NCI-H1436 treated with DMSO at 0.1 percent for 48 hours (cell line): ENCODE measurements around the gene CLCN7.

Experiments
- DNase-seq: peaks from one replicate; lab custom pipeline; 2025; lab: John Stamatoyannopoulos, UW

Gene CLCN7

GRCh38 chr16:1502092-1503004, 27.5 kb upstream of the CLCN7 start:
- no peak for DNase-seq

DNA sequence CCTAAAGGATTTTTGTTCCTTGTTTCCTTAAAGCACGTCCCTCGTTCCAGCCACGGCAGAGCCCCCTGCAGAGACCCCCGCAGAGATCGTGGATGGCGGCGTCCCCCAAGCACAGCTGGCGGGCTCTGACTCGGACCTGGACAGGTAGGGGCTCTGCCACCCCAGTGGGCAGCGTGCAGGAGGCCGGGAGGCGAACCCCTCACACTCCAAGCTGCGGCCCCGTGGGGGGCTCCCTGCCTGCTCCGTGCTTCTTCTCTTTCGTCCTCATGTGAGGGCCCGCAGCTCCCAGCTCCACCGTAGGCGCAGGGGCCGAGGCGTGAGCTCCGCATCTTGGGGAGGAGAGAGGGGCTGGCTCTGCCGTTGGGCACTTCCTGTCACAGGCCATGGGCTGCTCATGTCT, 26.8 kb upstream of the CLCN7 start:
- DNase-seq = no peak

- DNase-seq = no peak
Measured at GRCh38 chr16:1500465-1501150, 25.8 kb upstream of the CLCN7 start.

DNA sequence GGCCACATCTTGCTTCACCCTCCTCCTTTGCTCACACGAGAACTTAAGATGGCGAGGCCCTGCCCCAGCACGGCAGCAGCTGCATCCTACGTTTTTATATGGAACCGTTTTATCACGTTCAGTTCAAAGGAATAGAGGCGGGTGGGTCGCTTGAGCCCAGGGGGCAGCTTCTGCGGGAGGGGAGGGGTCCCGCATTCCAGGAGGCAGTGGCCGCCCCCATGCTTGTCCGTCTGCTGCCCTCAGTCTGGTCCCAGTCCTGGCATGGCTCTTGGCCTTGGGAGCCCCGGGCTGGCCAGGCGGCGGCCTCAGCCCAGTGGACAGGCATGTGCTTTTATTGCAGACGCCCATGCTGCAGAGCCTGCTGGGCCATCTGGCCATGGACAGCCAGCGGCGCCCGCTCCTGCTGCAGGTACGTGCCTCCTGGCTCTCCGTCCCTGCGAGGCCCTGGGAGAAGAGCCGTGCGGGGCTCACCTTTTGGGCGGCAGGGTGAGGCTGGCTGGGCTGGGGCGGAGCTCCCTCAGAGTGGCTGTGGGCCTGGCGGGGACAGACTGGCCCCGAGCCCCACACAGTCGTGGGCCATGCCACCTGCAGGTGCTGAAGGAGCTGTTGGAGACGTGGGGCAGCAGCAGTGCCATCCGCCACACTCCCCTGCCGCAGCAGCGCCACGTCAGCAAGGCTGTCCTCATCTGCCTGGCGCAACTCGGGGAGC, 25.1 kb upstream of the CLCN7 start:
- no peak for DNase-seq

DNA sequence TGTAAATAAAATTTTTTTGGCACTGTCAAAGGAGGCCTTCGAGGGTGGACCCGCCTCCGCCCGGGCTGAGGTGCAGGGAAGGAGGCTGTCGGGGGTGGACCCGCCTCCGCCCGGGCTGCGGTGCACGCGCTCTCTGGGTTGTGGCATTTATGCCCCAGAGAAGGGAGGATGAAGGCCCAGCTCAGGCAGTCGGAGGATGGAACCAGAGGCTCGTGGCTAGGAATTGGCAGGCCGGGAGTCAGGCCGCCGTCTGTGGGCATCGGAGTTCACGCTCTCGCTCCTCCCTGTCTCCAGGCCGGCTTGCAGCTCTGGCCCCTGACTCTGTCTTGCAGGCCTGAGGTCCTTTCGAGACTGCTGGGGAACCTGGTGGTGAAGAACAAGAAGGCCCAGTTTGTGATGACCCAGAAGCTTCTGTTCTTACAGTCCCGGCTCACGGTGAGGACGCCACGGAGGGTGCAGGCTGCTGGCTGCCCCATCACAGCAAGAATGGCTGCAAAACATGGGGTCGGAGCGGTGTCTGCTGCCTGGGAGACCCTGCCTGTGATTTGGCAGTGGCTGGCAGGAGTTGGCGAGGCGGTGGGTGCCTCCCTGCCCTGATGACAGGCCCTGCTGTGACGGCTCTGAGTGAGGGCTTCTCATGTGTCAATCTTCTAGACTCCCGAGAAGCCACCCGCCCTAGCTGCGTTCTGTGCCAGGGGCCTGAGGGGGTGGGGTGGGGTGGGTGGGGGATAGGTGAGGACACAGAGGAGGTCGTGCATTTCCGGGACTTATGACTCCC, 24.3 kb upstream of the CLCN7 start:
- DNase-seq = no peak

DNA sequence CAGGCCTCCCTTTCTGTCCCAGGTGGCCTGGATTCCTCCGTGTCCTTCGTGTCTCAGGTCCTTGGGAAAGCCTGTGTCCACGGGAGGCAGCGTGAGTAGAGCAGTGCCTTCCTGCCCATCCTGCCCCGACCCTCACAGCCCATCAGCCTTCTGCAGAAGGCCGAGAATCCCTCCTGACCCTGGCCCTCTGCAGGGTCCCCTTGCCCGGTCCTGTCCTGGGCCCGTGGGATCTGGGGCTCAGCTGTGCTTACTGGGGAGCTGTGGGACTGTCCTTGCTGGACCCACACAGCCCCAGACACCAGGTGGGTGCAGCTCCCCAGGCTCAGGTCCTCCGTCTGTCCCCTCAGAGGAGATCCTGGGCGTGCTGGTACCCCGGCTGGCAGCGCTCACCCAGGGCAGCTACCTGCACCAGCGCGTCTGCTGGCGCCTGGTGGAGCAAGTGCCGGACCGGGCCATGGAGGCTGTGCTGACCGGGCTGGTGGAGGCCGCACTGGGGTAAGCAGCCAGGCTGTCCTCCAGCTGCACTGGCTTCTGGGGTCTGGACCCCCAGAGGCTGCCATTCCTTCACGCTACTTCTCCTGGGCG, 22.3 kb upstream of the CLCN7 start:
- DNase-seq = no peak

DNA sequence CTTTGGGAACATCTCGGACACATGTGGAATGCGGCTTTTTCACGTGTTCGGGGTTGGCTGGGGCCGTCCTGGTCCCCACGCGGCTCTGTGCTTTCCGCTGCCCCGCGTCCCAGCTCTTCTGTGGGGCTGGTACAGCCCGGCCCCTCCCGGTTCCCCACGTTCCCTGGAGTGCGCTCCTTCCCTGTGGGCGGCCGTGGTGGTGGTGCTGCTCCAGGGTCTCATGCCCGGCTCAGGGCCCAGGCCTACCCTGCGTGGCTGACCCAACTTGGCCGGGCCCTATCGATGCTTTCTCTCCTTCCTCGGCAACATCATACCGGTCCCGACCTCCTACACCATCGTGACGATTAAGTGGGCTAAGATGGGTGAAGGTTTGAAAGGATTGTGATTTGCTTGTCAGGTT, 21.6 kb upstream of the CLCN7 start:
- no peak for DNase-seq

- DNase-seq = no peak
Measured at GRCh38 chr16:1495889-1496262, 21.0 kb upstream of the CLCN7 start.

- no peak for DNase-seq
Measured at GRCh38 chr16:1495211-1495888, 20.5 kb upstream of the CLCN7 start.

GRCh38 chr16:1494711-1495110, 19.9 kb upstream of the CLCN7 start:
- no peak for DNase-seq

DNA sequence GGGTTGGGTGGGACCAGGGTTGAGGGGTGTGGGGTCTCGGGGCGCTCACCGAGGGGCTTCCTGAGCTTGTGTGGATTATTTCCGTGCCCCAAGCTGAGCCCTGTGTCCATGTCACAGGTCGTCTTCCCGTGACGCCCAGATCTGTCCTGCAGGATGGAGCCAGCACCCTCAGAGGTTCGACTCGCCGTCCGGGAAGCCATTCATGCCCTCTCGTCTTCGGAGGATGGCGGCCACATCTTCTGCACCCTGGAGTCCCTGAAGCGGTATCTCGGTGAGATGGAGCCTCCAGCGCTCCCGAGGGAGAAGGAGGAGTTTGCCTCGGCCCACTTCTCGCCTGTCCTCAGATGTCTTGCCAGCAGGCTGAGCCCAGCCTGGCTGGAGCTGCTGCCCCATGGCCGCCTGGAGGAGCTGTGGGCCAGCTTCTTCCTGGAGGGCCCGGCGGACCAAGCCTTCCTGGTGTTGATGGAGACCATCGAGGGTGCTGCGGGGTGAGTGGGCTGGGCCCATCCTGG, 19.4 kb upstream of the CLCN7 start:
- DNase-seq = no peak

GRCh38 chr16:1493746-1494094, 18.9 kb upstream of the CLCN7 start:
- DNase-seq = no peak

- DNase-seq = no peak
Measured at GRCh38 chr16:1492923-1493745, 18.3 kb upstream of the CLCN7 start, which contains the start of gene TELO2. TSS of gene TELO2 (plus strand) at chr16:1493360. CDS start at chr16:1494282, 922 bp downstream.

DNA sequence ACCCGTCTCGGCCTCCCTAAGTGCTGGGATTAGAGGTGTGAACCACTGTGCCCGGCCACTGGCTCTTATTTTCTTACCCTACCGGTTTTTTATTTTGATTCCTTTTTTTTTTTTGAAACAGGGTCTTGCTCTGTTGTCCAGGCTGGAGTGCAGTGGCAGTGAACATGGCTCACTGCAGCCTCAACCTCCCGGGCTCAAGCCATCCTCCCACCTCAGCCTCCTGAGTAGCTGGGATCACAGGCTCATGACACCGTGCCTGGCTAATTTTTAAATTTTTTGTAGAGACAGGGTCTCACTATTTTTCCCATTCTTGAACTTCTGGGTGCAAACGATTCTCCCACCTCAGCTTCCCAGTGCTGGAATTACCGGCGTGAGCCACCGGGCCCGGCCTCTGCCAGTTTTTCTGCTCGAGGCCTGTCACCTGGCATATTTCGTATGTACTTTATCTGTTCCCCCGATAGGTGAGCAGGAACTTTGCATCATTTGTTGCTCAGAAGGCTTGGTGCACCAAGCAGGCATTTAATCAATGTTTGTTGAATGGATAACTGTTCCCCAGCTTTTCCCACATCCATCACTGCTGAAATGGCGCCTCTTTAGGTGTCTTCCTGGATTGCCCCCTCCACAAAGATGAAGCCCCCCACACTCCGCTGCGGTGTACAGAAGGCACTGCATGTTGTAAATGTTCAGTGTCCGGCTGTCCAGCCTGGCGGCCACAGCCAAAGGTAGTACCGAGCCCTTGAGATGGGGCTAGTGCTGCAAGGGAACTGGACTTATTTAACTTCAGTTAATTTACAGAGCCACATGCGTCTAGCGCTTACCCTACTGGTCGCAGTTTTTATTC, 17.5 kb upstream of the CLCN7 start:
- DNase-seq = no peak

GRCh38 chr16:1491327-1491726, 16.5 kb upstream of the CLCN7 start:
- no peak for DNase-seq

- DNase-seq = no peak
Measured at GRCh38 chr16:1489077-1489476, 14.2 kb upstream of the CLCN7 start.

DNA sequence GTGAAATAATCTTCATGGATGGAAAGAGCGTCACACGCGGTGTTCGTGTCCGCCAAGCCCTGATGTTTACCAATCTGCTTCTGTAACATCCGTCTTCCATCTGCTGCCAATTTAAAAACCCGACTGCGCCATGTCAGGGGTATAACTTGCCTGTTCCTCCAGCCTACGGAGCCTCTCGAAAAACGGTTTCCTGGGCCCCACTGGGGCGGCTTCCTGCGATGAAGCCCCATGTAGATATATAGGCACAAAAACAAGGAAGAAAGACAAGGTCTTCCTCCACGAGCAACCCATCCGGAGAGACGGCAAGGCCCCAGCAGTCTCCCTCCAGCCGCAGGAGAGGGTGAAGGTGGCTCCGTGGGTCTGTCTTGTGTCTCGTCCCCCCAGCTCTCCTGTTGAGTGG, 13.8 kb upstream of the CLCN7 start, which contains the start of gene PTX4:
PTX4 (minus strand) TSS at position 326 of the 400 bp plus-strand sequence; CDS start at position 291, 35 bp downstream.
- DNase-seq = no peak

DNA sequence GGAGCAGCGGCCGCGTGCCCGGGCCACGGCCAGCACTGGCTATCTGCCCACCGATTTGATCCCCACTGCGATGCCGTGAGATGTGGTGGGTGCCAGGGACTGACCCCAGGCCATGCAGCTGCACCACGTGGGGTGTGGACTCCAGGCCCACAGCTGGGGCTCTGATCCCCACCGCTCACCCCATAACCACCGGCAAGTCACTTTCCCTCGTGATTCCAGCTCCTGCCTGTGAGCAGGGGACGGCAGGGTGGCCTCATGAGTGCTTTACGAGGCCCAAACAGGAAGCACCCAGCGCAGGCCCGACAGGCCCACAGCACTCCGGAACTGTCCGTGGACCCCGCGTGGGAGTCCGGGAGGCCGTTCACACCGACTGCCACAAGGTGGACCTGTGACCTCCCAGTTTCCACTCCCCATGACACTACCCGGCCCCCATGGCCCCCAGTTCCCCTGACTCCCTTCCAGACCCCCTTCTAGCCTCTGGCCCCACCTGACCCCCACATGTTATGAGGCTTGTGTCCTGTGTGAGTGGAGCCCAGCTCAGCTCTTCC, 13.3 kb upstream of the CLCN7 start:
- DNase-seq = no peak
